GM20000 (cell line): ENCODE measurements around the gene KL.

ENCODE experiments used
- DNase-seq: peaks from one replicate; pipeline ENCODE4 v3.0.0; 2012; ENCODE audit warnings: low spot score
- CTCF ChIP-seq: IDR thresholded peaks from 2 replicates; pipeline ENCODE4 v1.5.1; 2012; ENCODE audit warnings: mild to moderate bottlenecking, control low read depth; ENCODE audit errors: extremely low read depth, missing control alignments

KL gene

GRCh38 chr13:33011828-33012470, 4.3 kb upstream of the KL start:
- no peak for TF ChIP-seq CTCF
- DNase-seq: no peak

- no peak for TF ChIP-seq CTCF
Observed at GRCh38 chr13:33014291-33014690, 1.9 kb upstream of the KL start.

GRCh38 chr13:33015241-33015668, 968 bp upstream of the KL start:
- DNase-seq: peak; percentile 27
- TF ChIP-seq CTCF: no peak

More at GRCh38 chr13:33014291-33014690, 1.9 kb upstream of the KL start:
- DNase-seq: no peak

- no peak for TF ChIP-seq CTCF
- DNase-seq: peak; percentile 50
Observed at GRCh38 chr13:33015791-33016323, 366 bp upstream of the KL start.

- TF ChIP-seq CTCF: peak; percentile 44
- peak; percentile 81 for DNase-seq
Observed at GRCh38 chr13:33017323-33017929, 1.2 kb downstream of the KL start.

- no peak for TF ChIP-seq CTCF
- DNase-seq: peak; percentile 15
Observed at GRCh38 chr13:33018886-33019285, 2.7 kb downstream of the KL start.

- no peak for TF ChIP-seq CTCF
- no peak for DNase-seq
Observed at GRCh38 chr13:33022986-33023385, 6.8 kb downstream of the KL start.
